Tibial artery (tissue), 4 donors: Measurements from ENCODE around the gene SLC35A4.

Source experiments
- DNase-seq, 2 donors: peaks; one replicate each; pipeline ENCODE4 v3.0.0-alpha.2; 2019
- H3K27ac ChIP-seq, 2 donors: fragments of 200-600 bp; sonication (generic) in 1 of 2; 1 replicate in 1 of 2; 2 replicates in 1 of 2; pipeline ENCODE4 v1.5.1; 2018 to 2019; ENCODE audit warnings: mild to moderate bottlenecking in 1 of 2
- H3K27me3 ChIP-seq, 2 donors: fragments of 200-600 bp; sonication (generic) in 1 of 2; one replicate each; pipeline versions ENCODE4 v1.5.1 to v1.6.0; 2016 to 2019
- H3K36me3 ChIP-seq, 3 donors: fragments of 200-600 bp; sonication (generic) in 2 of 3; one replicate each; pipeline ENCODE4 v1.5.1; 2016 to 2019; ENCODE audit warnings: mild to moderate bottlenecking in 2 of 3
- H3K4me1 ChIP-seq, 4 donors: fragments of 200-600 bp; sonication (generic) in 2 of 4; 1 replicate in 3 of 4; 2 replicates in 1 of 4; pipeline ENCODE4 v1.5.1; 2016 to 2019
- H3K4me3 ChIP-seq, 2 donors: fragments of 200-600 bp; sonication (generic) in 1 of 2; 1 replicate in 1 of 2; 2 replicates in 1 of 2; pipeline ENCODE4 v1.5.1; 2018 to 2019; ENCODE audit warnings: mild to moderate bottlenecking in 2 of 2
- H3K9me3 ChIP-seq, 3 donors: fragments of 200-600 bp; sonication (generic) in 1 of 3; one replicate each; pipeline ENCODE4 v1.5.1; 2016 to 2019
- intact Hi-C: fragments of 100-400 bp; cut with DNase I; formaldehyde crosslinking; loops from one replicate; pipeline ENCODE4 v1.15.0; 2023; ENCODE audit warnings: low total_unique reads
- TF ChIP-seq, protein P1 (sequence below), 2 experiments: fragments of 200-600 bp in 1 of 2; fragments of 450-650 bp in 1 of 2; IDR thresholded peaks; one replicate each; pipeline ENCODE4 v1.5.1; 2017 to 2019; ENCODE audit warnings: antibody characterized with exemption in 2 of 2, mild to moderate bottlenecking in 1 of 2, moderate library complexity in 1 of 2

The SLC35A4 gene

DNA sequence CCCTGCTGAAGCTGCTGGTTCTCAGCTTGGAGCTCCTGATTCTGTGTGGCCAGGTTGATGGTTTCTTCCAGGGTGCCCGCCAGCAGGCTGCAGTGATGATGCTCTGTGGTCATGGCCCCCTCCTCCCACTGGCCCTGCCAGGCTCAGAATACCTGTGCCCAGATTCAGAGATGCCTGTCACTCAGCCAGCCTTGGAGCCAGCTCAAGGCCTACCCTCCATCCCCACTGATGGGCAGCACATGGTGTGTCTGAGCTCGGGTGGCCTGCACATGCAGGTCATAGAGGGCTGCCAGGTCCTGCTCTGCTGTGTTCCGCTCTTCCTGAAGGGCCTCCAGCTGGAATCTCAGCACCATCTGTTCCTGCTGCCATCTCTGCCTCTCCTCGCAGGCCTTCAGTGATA lies 5.4 kb downstream of the SLC35A4 start:
- intact Hi-C loops, result no loop called here
- TF ChIP-seq, protein P1, sequence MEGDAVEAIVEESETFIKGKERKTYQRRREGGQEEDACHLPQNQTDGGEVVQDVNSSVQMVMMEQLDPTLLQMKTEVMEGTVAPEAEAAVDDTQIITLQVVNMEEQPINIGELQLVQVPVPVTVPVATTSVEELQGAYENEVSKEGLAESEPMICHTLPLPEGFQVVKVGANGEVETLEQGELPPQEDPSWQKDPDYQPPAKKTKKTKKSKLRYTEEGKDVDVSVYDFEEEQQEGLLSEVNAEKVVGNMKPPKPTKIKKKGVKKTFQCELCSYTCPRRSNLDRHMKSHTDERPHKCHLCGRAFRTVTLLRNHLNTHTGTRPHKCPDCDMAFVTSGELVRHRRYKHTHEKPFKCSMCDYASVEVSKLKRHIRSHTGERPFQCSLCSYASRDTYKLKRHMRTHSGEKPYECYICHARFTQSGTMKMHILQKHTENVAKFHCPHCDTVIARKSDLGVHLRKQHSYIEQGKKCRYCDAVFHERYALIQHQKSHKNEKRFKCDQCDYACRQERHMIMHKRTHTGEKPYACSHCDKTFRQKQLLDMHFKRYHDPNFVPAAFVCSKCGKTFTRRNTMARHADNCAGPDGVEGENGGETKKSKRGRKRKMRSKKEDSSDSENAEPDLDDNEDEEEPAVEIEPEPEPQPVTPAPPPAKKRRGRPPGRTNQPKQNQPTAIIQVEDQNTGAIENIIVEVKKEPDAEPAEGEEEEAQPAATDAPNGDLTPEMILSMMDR (IDR thresholded peaks at IDR 0.05), result no peak
- no peaks in the 10 kb centered on the region for H3K9me3 ChIP-seq
- no peaks in the 10 kb centered on the region for H3K27me3 ChIP-seq
- H3K27ac ChIP-seq, result peak overlapping the region; percentile 49 to 64
- no peak overlapping the region for H3K4me3 ChIP-seq
- H3K36me3 ChIP-seq, result peaks cover 8 to 43% (median 34%) of the 10 kb centered on the region in 3 donors
- H3K4me1 ChIP-seq, result peaks cover 0 to 44% (median 26%) of the 10 kb centered on the region in 4 donors
- no peak for DNase-seq

DNA sequence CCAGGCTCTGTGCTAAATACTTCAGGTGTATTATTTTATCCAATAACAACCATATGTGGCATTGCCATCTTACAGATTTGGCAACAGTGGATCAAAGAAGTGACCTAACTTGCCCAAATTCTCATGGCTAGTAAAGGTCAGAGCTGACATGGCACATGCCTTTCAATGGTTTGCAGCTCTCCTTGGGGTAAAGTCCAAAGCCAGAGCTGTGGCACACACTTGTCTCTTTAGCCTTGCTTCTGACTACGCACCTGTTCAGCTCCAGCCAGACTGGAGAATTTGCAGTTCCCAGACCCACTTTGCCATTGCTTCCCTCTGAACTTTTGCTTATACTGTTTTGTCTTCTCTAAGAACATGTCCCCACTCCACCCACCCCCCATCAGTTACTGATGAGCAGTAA lies 5.9 kb downstream of the SLC35A4 start:
- intact Hi-C loops, result no loop called here
- Histone ChIP-seq H3K9me3 (no peaks in the 10 kb centered on the region), H3K36me3 (peaks cover 8 to 43% (median 34%) of the 10 kb centered on the region in 3 donors), H3K4me3 (no peak overlapping the region), H3K27me3 (no peaks in the 10 kb centered on the region), H3K4me1 (peaks cover 0 to 42% (median 22%) of the 10 kb centered on the region in 4 donors), H3K27ac (peak overlapping the region in 1 of 2 donors; percentile 50)
- TF ChIP-seq, protein P1 (IDR thresholded peaks at IDR 0.05), result no peak
- no peak for DNase-seq

GRCh38 chr5:140571105-140571504 lies 6.5 kb downstream of the SLC35A4 start:
- intact Hi-C loops, result no loop called here
- TF ChIP-seq, protein P1 (IDR thresholded peaks at IDR 0.05), result no peak
- Histone ChIP-seq H3K4me1 (peaks cover 0 to 36% (median 16%) of the 10 kb centered on the region in 4 donors), H3K27me3 (no peaks in the 10 kb centered on the region), H3K36me3 (peaks cover 8 to 42% (median 34%) of the 10 kb centered on the region in 3 donors), H3K4me3 (no peak overlapping the region), H3K9me3 (no peaks in the 10 kb centered on the region), H3K27ac (peak overlapping the region in 1 of 2 donors; percentile 50)
- no peak for DNase-seq

GRCh38 chr5:140573683-140574082 lies 9.1 kb downstream of the SLC35A4 start:
- Histone ChIP-seq H3K36me3 (peaks cover 0 to 16% (median 11%) of the 10 kb centered on the region in 3 donors), H3K4me3 (no peak overlapping the region), H3K4me1 (peaks cover 0 to 14% (median 6%) of the 10 kb centered on the region in 4 donors), H3K27me3 (no peaks in the 10 kb centered on the region), H3K9me3 (no peaks in the 10 kb centered on the region), H3K27ac (no peak overlapping the region)
- intact Hi-C loops, result no loop called here
- TF ChIP-seq, protein P1 (IDR thresholded peaks at IDR 0.05), result no peak
- no peak for DNase-seq

GRCh38 chr5:140574165-140574564 lies 9.5 kb downstream of the SLC35A4 start:
- H3K9me3 ChIP-seq, result no peaks in the 10 kb centered on the region
- H3K27me3 ChIP-seq, result no peaks in the 10 kb centered on the region
- DNase-seq, result no peak
- peaks cover 0 to 10% (median 4%) of the 10 kb centered on the region in 4 donors for H3K4me1 ChIP-seq
- TF ChIP-seq, protein P1 (IDR thresholded peaks at IDR 0.05), result no peak
- intact Hi-C loops, result no loop called here
- H3K36me3 ChIP-seq, result peaks cover 0 to 15% (median 7%) of the 10 kb centered on the region in 3 donors
- no peak overlapping the region for H3K4me3 ChIP-seq
- no peak overlapping the region for H3K27ac ChIP-seq

DNA sequence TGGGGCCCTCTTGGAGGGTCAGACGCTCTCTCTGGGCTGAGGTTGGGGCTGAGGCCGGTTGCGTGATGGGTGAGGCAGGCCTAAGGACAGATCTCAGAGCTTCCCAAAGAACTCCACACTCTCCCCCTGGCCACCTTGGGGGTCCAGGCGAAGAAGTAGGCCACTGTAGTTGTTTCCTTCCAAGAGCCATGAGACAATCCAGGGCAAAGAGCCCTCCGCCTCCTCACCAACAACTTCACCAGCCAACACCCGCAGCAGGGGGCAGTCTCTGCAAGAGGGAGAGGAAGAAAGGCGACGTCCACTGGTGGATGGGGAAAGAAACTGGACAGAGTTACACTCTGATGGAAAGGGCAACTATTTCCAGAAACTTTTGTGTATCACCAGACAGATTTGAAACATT lies 10.7 kb downstream of the SLC35A4 start:
- Histone ChIP-seq H3K27me3 (no peaks in the 10 kb centered on the region), H3K4me1 (peaks cover 0 to 10% (median 2%) of the 10 kb centered on the region in 4 donors), H3K9me3 (no peaks in the 10 kb centered on the region), H3K27ac (no peak overlapping the region), H3K4me3 (no peak overlapping the region), H3K36me3 (peaks cover 0 to 10% (median 2%) of the 10 kb centered on the region in 3 donors)
- intact Hi-C loops, result no loop called here
- TF ChIP-seq, protein P1 (IDR thresholded peaks at IDR 0.05), result peak; percentile 15 to 31
- peak in 1 of 2 donors; percentile 61 for DNase-seq
